GM12892 (cell line): ENCODE results near the gene ATP6V1A.

Experiments used
- POLR2A ChIP-seq: IDR thresholded peaks from 2 replicates; pipeline ENCODE4 v1.6.1; 2011; ENCODE audit warnings: low read depth, low read length, control low read depth
- POLR2AphosphoS5 ChIP-seq: IDR thresholded peaks from 2 replicates; pipeline ENCODE4 v1.6.1; 2011; ENCODE audit warnings: low read depth, low read length, control low read depth

- TF ChIP-seq POLR2A = no peak
- TF ChIP-seq POLR2AphosphoS5 = no peak
These were observed 5.7 kb upstream of the ATP6V1A start for GRCh38 chr3:113741086-113741485.
